MCF 10A (cell line): Measurements from ENCODE around the gene NKX1-2. TPM values are rescaled to one million over a fixed set of nuclear protein-coding genes. Genes with fewer than 3 reads are reported as not detected.

Experiments
- BruUV-seq: library from RNA; stranded (reverse); fragments of 400-500 nt; replicated peaks from 2 replicates; lab custom pipeline; 2021; lab: Mats Ljungman, UMichigan
- CTCF ChIA-PET: fragments of 300-600 bp; sonication (Branson Sonifier 250); formaldehyde crosslinking; extraction: SDS; loops from one replicate; lab custom pipeline; 2021; ENCODE audit warnings: antibody characterized with exemption, inconsistent platforms; lab: Yijun Ruan, JAX
- POLR2A ChIA-PET: fragments of 300-600, 350-650 bp; sonication (Branson Sonifier 250); formaldehyde crosslinking; extraction: SDS; loops from one replicate; lab custom pipeline; 2020; ENCODE audit warnings: antibody characterized with exemption, inconsistent platforms; lab: Yijun Ruan, JAX
- DNase-seq: peaks from one replicate; pipeline ENCODE4 v3.0.0-alpha.2; 2018; ENCODE audit not compliant: unreplicated experiment
- H3K27ac Mint-ChIP-seq: one replicate; pipeline ENCODE4 v1.8.0; 2022; ENCODE audit warnings: mild to moderate bottlenecking, low read depth, mixed read lengths; ENCODE audit not compliant: unreplicated experiment
- H3K27me3 Mint-ChIP-seq: one replicate; pipeline ENCODE4 v1.8.0; 2022; ENCODE audit warnings: mixed read lengths; ENCODE audit not compliant: insufficient read depth, unreplicated experiment
- H3K36me3 Mint-ChIP-seq: one replicate; pipeline ENCODE4 v1.8.0; 2022; ENCODE audit warnings: mild to moderate bottlenecking, moderate library complexity, mixed read lengths; ENCODE audit not compliant: insufficient read depth, unreplicated experiment
- H3K4me1 Mint-ChIP-seq: one replicate; pipeline ENCODE4 v1.8.0; 2022; ENCODE audit warnings: mixed read lengths; ENCODE audit not compliant: insufficient read depth, unreplicated experiment
- H3K4me3 Mint-ChIP-seq: one replicate; pipeline ENCODE4 v1.8.0; 2022; ENCODE audit warnings: mild to moderate bottlenecking, moderate library complexity, mixed read lengths; ENCODE audit not compliant: unreplicated experiment
- H3K9me3 Mint-ChIP-seq: one replicate; pipeline ENCODE4 v1.8.0; 2022; ENCODE audit warnings: mixed read lengths; ENCODE audit not compliant: unreplicated experiment
- intact Hi-C: fragments of 100-400 bp; cut with micrococcal nuclease; formaldehyde crosslinking; loops from 2 replicates; pipeline ENCODE4 v1.14.1; 2022
- total RNA-seq: library from RNA; stranded (reverse); gene quantifications from 2 replicates; pipeline ENCODE4 v1.2.3, GENCODE V29; 2022
- TF ChIP-seq, protein P1 (sequence below): fragments of 200-600 bp; IDR thresholded peaks from one replicate; pipeline ENCODE4 v1.8.0; 2022; ENCODE audit warnings: antibody characterized with exemption, mild to moderate bottlenecking; ENCODE audit not compliant: unreplicated experiment

Gene NKX1-2
- total RNA-seq, 1 experiment from 2014 or later, result 0.35 TPM

DNA sequence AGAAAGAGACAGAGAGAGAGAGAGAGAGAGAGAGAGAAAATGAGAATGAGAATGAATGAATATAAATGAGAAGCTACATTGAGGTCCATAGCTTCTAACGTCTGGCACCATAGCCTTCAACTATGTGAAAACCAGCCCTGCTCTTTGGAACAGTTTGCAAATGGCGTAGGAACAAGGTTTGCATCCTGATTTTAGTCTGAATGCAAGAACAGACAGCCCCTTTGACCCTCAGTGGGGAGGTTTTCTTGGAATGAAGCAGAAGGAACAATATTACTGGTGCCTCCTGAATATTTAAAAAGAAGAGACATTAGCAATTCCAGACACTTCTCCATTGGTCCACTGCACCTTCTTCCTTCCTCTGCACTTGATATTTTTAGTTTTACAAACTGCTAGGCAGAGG lies 34.8 kb upstream of the NKX1-2 start:
- Mint-ChIP-seq H3K27me3 (peaks cover 8% of the 10 kb centered on the region), H3K36me3 (peaks cover 5% of the 10 kb centered on the region), H3K9me3 (no peaks in the 10 kb centered on the region), H3K4me3 (no peak overlapping the region), H3K27ac (no peak overlapping the region), H3K4me1 (no peaks in the 10 kb centered on the region)
- intact Hi-C loops, result no loop called here
- BruUV-seq, result no TSS peak
- ChIA-PET POLR2A (interaction anchor here (0.5 to 0.7 kb wide), 3 partner anchors 9 to 1066 kb away, joined by 3 to 4 read pairs (median 3); no protein-coding TSS in a partner anchor), CTCF (no interaction called here)
- TF ChIP-seq, protein P1, sequence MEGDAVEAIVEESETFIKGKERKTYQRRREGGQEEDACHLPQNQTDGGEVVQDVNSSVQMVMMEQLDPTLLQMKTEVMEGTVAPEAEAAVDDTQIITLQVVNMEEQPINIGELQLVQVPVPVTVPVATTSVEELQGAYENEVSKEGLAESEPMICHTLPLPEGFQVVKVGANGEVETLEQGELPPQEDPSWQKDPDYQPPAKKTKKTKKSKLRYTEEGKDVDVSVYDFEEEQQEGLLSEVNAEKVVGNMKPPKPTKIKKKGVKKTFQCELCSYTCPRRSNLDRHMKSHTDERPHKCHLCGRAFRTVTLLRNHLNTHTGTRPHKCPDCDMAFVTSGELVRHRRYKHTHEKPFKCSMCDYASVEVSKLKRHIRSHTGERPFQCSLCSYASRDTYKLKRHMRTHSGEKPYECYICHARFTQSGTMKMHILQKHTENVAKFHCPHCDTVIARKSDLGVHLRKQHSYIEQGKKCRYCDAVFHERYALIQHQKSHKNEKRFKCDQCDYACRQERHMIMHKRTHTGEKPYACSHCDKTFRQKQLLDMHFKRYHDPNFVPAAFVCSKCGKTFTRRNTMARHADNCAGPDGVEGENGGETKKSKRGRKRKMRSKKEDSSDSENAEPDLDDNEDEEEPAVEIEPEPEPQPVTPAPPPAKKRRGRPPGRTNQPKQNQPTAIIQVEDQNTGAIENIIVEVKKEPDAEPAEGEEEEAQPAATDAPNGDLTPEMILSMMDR, result no peak
- no peak for DNase-seq

DNA sequence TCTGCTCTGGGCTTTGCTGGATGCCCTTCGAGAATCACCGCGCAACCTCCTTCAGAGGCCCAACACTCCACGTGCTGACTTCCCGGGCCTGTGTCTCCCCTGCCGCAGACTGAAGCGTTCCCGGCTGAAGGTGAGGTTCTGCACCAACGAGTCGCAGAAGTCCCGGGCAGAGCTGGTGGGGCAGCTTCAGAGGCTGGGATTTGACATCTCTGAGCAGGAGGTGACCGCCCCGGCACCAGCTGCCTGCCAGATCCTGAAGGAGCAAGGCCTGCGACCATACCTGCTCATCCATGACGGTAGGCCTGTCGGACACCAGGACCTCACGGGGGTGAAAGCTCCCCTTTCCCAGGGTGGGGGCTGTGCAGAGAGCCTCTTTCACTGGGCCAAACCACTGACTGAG lies 34.2 kb upstream of the NKX1-2 start:
- Mint-ChIP-seq H3K4me1 (no peaks in the 10 kb centered on the region), H3K36me3 (peaks cover 5% of the 10 kb centered on the region), H3K27ac (no peak overlapping the region), H3K27me3 (peaks cover 8% of the 10 kb centered on the region), H3K4me3 (no peak overlapping the region), H3K9me3 (no peaks in the 10 kb centered on the region)
- TF ChIP-seq, protein P1, result no peak
- intact Hi-C loops, result no loop called here
- CTCF ChIA-PET, result interaction anchor here (0.6 to 0.7 kb wide), 2 partner anchors 95 to 189 kb away, joined by 3 to 5 read pairs; no protein-coding TSS in a partner anchor
- no peak for DNase-seq
- no TSS peak for BruUV-seq
- POLR2A ChIA-PET, result interaction anchor here (0.7 kb wide), 2 partner anchors 10 to 1066 kb away, joined by 3 to 4 read pairs; no protein-coding TSS in a partner anchor

DNA sequence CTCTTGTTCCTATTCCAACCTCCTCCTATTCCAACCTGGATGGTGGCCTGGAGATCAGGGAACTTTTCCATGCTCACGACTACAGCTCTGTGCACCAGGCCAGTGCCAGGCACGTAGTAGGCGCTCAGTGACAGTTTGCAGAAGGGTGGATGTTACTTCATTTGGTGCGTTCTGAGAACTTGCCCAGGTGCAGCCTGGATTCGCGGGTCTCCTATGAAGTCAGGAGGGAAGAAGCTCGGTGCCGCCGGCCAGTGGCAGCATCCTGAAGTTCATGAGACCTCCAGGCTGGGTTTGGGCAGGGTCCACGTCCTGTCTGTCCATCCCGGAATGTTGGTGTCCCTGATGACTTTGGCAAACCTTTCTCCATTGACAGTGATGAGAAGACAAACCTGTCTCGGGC lies 33.0 kb upstream of the NKX1-2 start:
- DNase-seq, result no peak
- Mint-ChIP-seq H3K9me3 (no peaks in the 10 kb centered on the region), H3K36me3 (peaks cover 5% of the 10 kb centered on the region), H3K4me3 (no peak overlapping the region), H3K27ac (no peak overlapping the region), H3K27me3 (peaks cover 8% of the 10 kb centered on the region), H3K4me1 (no peaks in the 10 kb centered on the region)
- POLR2A ChIA-PET, result no interaction called here
- intact Hi-C loops, result no loop called here
- CTCF ChIA-PET, result no interaction called here
- no TSS peak for BruUV-seq
- TF ChIP-seq, protein P1, result no peak

DNA sequence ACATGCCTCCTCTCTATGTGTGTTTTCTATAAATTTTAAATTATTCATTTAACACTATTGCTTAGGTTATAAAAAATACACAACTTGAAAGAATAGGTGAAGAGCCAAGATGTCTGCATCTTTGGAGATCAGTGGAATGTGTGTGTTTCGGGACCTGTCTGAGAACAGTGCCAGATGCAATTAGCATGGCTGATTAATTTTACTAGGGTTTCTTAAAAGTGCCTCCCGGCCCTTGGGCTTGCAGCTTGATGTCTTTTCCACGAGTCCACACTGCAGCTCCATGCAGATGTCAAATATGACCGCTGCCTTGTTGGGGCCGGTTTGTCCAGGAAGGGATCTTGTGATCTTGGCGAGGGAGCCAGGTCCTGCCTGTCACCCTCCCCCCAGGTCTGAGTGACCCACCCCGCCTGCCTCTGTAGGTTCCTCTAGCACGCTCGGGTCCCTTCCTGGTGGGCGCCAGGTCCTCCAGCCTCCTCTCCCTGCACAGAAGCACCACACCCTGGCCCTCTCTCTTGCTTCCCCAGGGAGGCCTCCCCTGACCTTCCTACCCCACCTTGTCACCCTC lies 32.5 kb upstream of the NKX1-2 start:
- TF ChIP-seq, protein P1, result no peak
- Mint-ChIP-seq H3K36me3 (peaks cover 5% of the 10 kb centered on the region), H3K4me3 (no peak overlapping the region), H3K27ac (no peak overlapping the region), H3K9me3 (no peaks in the 10 kb centered on the region), H3K27me3 (peaks cover 8% of the 10 kb centered on the region), H3K4me1 (no peaks in the 10 kb centered on the region)
- DNase-seq, result no peak
- ChIA-PET CTCF (no interaction called here), POLR2A (interaction anchor here (0.7 kb wide), 1 partner anchor 1119 kb away, joined by 3 read pairs; no protein-coding TSS in a partner anchor)
- intact Hi-C loops, result no loop called here
- BruUV-seq, result no TSS peak
